Neuronal stem cell (in vitro differentiated cells): Measurements from ENCODE around the gene LOXL3.

Source experiments
- DNase-seq: peaks from one replicate; pipeline ENCODE4 v3.0.0-alpha.2; 2013; ENCODE audit warnings: low spot score
- H2AFZ ChIP-seq: one replicate; pipeline ENCODE4 v1.6.1; 2013; ENCODE audit warnings: mild to moderate bottlenecking, low read length, inconsistent platforms
- H2AK5ac ChIP-seq: 2 replicates; pipeline ENCODE4 v1.6.1; 2013; ENCODE audit warnings: low read depth, mild to moderate bottlenecking, inconsistent platforms, low read length, moderate library complexity, mixed read lengths
- H2BK120ac ChIP-seq: 2 replicates; pipeline ENCODE4 v1.6.1; 2013; ENCODE audit warnings: low read depth, mild to moderate bottlenecking, inconsistent platforms, low read length, moderate library complexity, mixed read lengths
- H2BK12ac ChIP-seq: one replicate; pipeline ENCODE4 v1.6.1; 2013; ENCODE audit warnings: low read length, inconsistent platforms
- H2BK15ac ChIP-seq: 2 replicates; pipeline ENCODE4 v1.6.1; 2013; ENCODE audit warnings: mild to moderate bottlenecking, low read length, inconsistent platforms, mixed read lengths
- H2BK5ac ChIP-seq: one replicate; pipeline ENCODE4 v1.6.1; 2013; ENCODE audit warnings: inconsistent platforms, mild to moderate bottlenecking, low read length, moderate library complexity
- H3K14ac ChIP-seq: one replicate; pipeline ENCODE4 v1.6.1; 2013; ENCODE audit warnings: low read length, inconsistent platforms
- H3K18ac ChIP-seq: 2 replicates; pipeline ENCODE4 v1.6.1; 2013; ENCODE audit warnings: low read length, inconsistent platforms
- H3K23ac ChIP-seq: 2 replicates; pipeline ENCODE4 v1.6.1; 2013; ENCODE audit warnings: low read depth, mild to moderate bottlenecking, mixed read lengths, low read length, inconsistent platforms; ENCODE audit not compliant: poor library complexity
- H3K27ac ChIP-seq: replicated peaks from 3 replicates; pipeline ENCODE4 v1.5.1; 2013; ENCODE audit warnings: low read length, inconsistent platforms
- H3K27me3 ChIP-seq, 3 experiments: 2 replicates each; pipeline ENCODE4 v1.6.1; 2013; ENCODE audit warnings: low read length in 3 of 3, mild to moderate bottlenecking in 2 of 3, inconsistent platforms in 1 of 3, low read depth in 1 of 3, mixed read lengths in 1 of 3, moderate library complexity in 1 of 3; ENCODE audit not compliant: control insufficient read depth in 3 of 3, insufficient read depth in 3 of 3
- H3K36me3 ChIP-seq, 2 donors: replicated peaks in 1 of 2; 2 replicates each; pipeline ENCODE4 v1.6.1; 2013; ENCODE audit warnings: low read length in 2 of 2; ENCODE audit not compliant: control insufficient read depth in 2 of 2, insufficient read depth in 2 of 2
- H3K4ac ChIP-seq: 2 replicates; pipeline ENCODE4 v1.6.1; 2013; ENCODE audit warnings: inconsistent platforms, mild to moderate bottlenecking, low read length, moderate library complexity
- H3K4me1 ChIP-seq, 2 donors: 1 replicate in 1 of 2; 2 replicates in 1 of 2; pipeline ENCODE4 v1.6.1; 2013; ENCODE audit warnings: low read length in 2 of 2, low read depth in 1 of 2; ENCODE audit not compliant: control insufficient read depth in 2 of 2, insufficient read depth in 1 of 2
- H3K4me2 ChIP-seq: one replicate; pipeline ENCODE4 v1.6.1; 2013; ENCODE audit warnings: mild to moderate bottlenecking, low read length, inconsistent platforms; ENCODE audit not compliant: insufficient read depth, poor library complexity, severe bottlenecking
- H3K4me3 ChIP-seq, 2 donors: 2 replicates each; pipeline ENCODE4 v1.5.1; 2013; ENCODE audit warnings: low read length in 2 of 2, mild to moderate bottlenecking in 2 of 2, inconsistent platforms in 1 of 2, moderate library complexity in 1 of 2
- H3K79me1 ChIP-seq: one replicate; pipeline ENCODE4 v1.6.1; 2013; ENCODE audit warnings: low read depth, mild to moderate bottlenecking, inconsistent platforms, low read length, moderate library complexity
- H3K9ac ChIP-seq: one replicate; pipeline ENCODE4 v1.6.1; 2013; ENCODE audit warnings: mild to moderate bottlenecking, low read depth, low read length, inconsistent platforms; ENCODE audit not compliant: poor library complexity
- H3K9me3 ChIP-seq, 2 donors: replicated peaks in 1 of 2; 2 replicates each; pipeline versions ENCODE3 to v1.6.1; 2013; ENCODE audit warnings: low read length in 2 of 2, mild to moderate bottlenecking in 2 of 2, inconsistent platforms in 1 of 2, low read depth in 1 of 2, mixed read lengths in 1 of 2, moderate library complexity in 1 of 2; ENCODE audit not compliant: control insufficient read depth in 2 of 2, insufficient read depth in 1 of 2
- H4K8ac ChIP-seq: one replicate; pipeline ENCODE4 v1.6.1; 2013; ENCODE audit warnings: low read depth, mild to moderate bottlenecking, inconsistent platforms, low read length, moderate library complexity
- H4K91ac ChIP-seq: one replicate; pipeline ENCODE4 v1.6.1; 2013; ENCODE audit warnings: low read length, low read depth, mild to moderate bottlenecking, inconsistent platforms; ENCODE audit not compliant: poor library complexity
- WGBS, 2 donors: extraction: QIAGEN DNeasy Blood & Tissue Kit; methylation state at CpG; one replicate each; pipeline ENCODE4 v1.1.7; 2013; ENCODE audit warnings: missing lambda C conversion rate in 2 of 2, mixed read lengths in 1 of 2; ENCODE audit not compliant: insufficient read length in 2 of 2, insufficient replicate concordance in 1 of 2; ENCODE audit errors: extremely low coverage in 2 of 2; 5-methylcytosine and 5-hydroxymethylcytosine counted together

The LOXL3 gene

GRCh38 chr2:74566754-74567085 is 13.0 kb upstream of the LOXL3 start:
- no peak overlapping the region for H3K4me3 ChIP-seq
- H2BK15ac ChIP-seq: no peak overlapping the region
- no peak overlapping the region for H4K8ac ChIP-seq
- H2BK120ac ChIP-seq: no peak overlapping the region
- H3K4me1 ChIP-seq: no peaks in the 10 kb centered on the region
- H2AFZ ChIP-seq: no peak overlapping the region
- H2BK12ac ChIP-seq: no peak overlapping the region
- peaks cover 0 to 66% (median 6%) of the 10 kb centered on the region in 3 experiments for H3K27me3 ChIP-seq
- no peak overlapping the region for H4K91ac ChIP-seq
- no peak overlapping the region for H2AK5ac ChIP-seq
- no peak overlapping the region for H2BK5ac ChIP-seq
- H3K9ac ChIP-seq: no peak overlapping the region
- H3K23ac ChIP-seq: no peak overlapping the region
- no peak for DNase-seq
- H3K4ac ChIP-seq: no peak overlapping the region
- H3K27ac ChIP-seq: no peak overlapping the region
- no peaks in the 10 kb centered on the region for H3K36me3 ChIP-seq
- H3K14ac ChIP-seq: no peak overlapping the region
- no peak overlapping the region for H3K18ac ChIP-seq
- no peaks in the 10 kb centered on the region for H3K79me1 ChIP-seq
- H3K4me2 ChIP-seq: no peak overlapping the region
- no peaks in the 10 kb centered on the region for H3K9me3 ChIP-seq

GRCh38 chr2:74566076-74566753 is 12.5 kb upstream of the LOXL3 start:
- H3K4me1 ChIP-seq: no peaks in the 10 kb centered on the region
- DNase-seq: no peak
- no peak overlapping the region for H2BK120ac ChIP-seq
- no peak overlapping the region for H4K91ac ChIP-seq
- H3K36me3 ChIP-seq: no peaks in the 10 kb centered on the region
- H3K23ac ChIP-seq: no peak overlapping the region
- H2AFZ ChIP-seq: no peak overlapping the region
- no peak overlapping the region for H2BK15ac ChIP-seq
- H3K4ac ChIP-seq: no peak overlapping the region
- H3K79me1 ChIP-seq: no peaks in the 10 kb centered on the region
- H3K27ac ChIP-seq: no peak overlapping the region
- H4K8ac ChIP-seq: no peak overlapping the region
- H3K4me3 ChIP-seq: no peak overlapping the region
- H2AK5ac ChIP-seq: no peak overlapping the region
- H3K9me3 ChIP-seq: no peaks in the 10 kb centered on the region
- peaks cover 0 to 68% (median 9%) of the 10 kb centered on the region in 3 experiments for H3K27me3 ChIP-seq
- no peak overlapping the region for H3K4me2 ChIP-seq
- no peak overlapping the region for H3K14ac ChIP-seq
- no peak overlapping the region for H2BK5ac ChIP-seq
- no peak overlapping the region for H2BK12ac ChIP-seq
- no peak overlapping the region for H3K9ac ChIP-seq
- WGBS, 2 donors: no CpG with 5 or more reads among the region's 7 CpGs
- H3K18ac ChIP-seq: no peak overlapping the region

- Histone ChIP-seq H3K9ac (no peak overlapping the region), H3K4me1 (peaks cover 0 to 3% of the 10 kb centered on the region in 2 donors), H2AK5ac (no peak overlapping the region), H4K91ac (no peak overlapping the region), H2BK120ac (no peak overlapping the region), H4K8ac (no peak overlapping the region), H3K4me3 (no peak overlapping the region), H3K14ac (no peak overlapping the region), H3K27me3 (peaks cover 0 to 57% (median 19%) of the 10 kb centered on the region in 3 experiments), H3K79me1 (no peaks in the 10 kb centered on the region), H3K9me3 (no peaks in the 10 kb centered on the region), H2BK15ac (no peak overlapping the region), H3K23ac (no peak overlapping the region), H3K27ac (no peak overlapping the region), H2BK12ac (no peak overlapping the region), H3K4me2 (no peak overlapping the region), H2BK5ac (no peak overlapping the region), H2AFZ (no peak overlapping the region), H3K4ac (no peak overlapping the region), H3K36me3 (no peaks in the 10 kb centered on the region), H3K18ac (no peak overlapping the region)
- no peak for DNase-seq
- WGBS, 2 donors: no CpG with 5 or more reads among the region's 5 CpGs
Observed at GRCh38 chr2:74564222-74564621, 10.5 kb upstream of the LOXL3 start.

- Histone ChIP-seq H3K9ac (no peak overlapping the region), H4K8ac (no peak overlapping the region), H3K27ac (no peak overlapping the region), H2AFZ (peak overlapping the region; percentile 12), H4K91ac (no peak overlapping the region), H3K14ac (no peak overlapping the region), H2BK15ac (no peak overlapping the region), H3K4ac (no peak overlapping the region), H3K18ac (no peak overlapping the region), H2BK120ac (no peak overlapping the region), H2AK5ac (no peak overlapping the region), H3K79me1 (no peaks in the 10 kb centered on the region), H3K27me3 (peaks cover 0 to 38% (median 23%) of the 10 kb centered on the region in 3 experiments), H3K36me3 (peaks cover 0 to 1% of the 10 kb centered on the region in 2 donors), H2BK5ac (no peak overlapping the region), H3K4me1 (peaks cover 0 to 3% of the 10 kb centered on the region in 2 donors), H2BK12ac (no peak overlapping the region), H3K9me3 (no peaks in the 10 kb centered on the region), H3K23ac (no peak overlapping the region), H3K4me2 (no peak overlapping the region), H3K4me3 (peak overlapping the region in 1 of 2 donors; percentile 43)
- no peak for DNase-seq
- WGBS, 2 donors: 100% methylated on average over 1 of the region's 7 CpGs; no CpG with 5 or more reads in 1 of the 2 donors
Observed at GRCh38 chr2:74562126-74562775, 8.5 kb upstream of the LOXL3 start.
